HCT116 (cell line): ENCODE results near the gene TAS2R30. TPM values are rescaled to one million over a fixed set of nuclear protein-coding genes. Genes with fewer than 3 reads are reported as not detected.

Experiments
- ATAC-seq: fragments of 200-7000 bp; cut with Tn5 transposase; 2 replicates; pipeline ENCODE4 v1.9.1; 2020; ENCODE audit warnings: mild to moderate bottlenecking, moderate library complexity
- BruUV-seq: library from RNA; stranded (reverse); fragments of 400-500 nt; replicated peaks from 2 replicates; lab custom pipeline; 2021; lab: Mats Ljungman, UMichigan
- CTCF ChIA-PET: fragments of 300-600 bp; sonication (Branson Sonifier 250); formaldehyde crosslinking; loops from one replicate; lab custom pipeline; 2021; ENCODE audit warnings: antibody characterized with exemption; lab: Charles Lee
- POLR2A ChIA-PET: fragments of 300-600, 350-600 bp; sonication (Branson Sonifier 250); formaldehyde crosslinking; loops from one replicate; lab custom pipeline; 2021; ENCODE audit warnings: antibody characterized with exemption; lab: Charles Lee
- RAD21 ChIA-PET, 2 experiments: fragments of 300-600 bp; sonication (Branson Sonifier 250); formaldehyde crosslinking; loops; one replicate each; lab custom pipeline; 2023; ENCODE audit warnings: low total read pairs in 2 of 2; ENCODE audit not compliant: uncharacterized antibody in 2 of 2, unreplicated experiment in 2 of 2, low non-redundant PET in 1 of 2; lab: Charles Lee
- DNase-seq: peaks from one replicate; pipeline ENCODE4 v3.0.0-alpha.2; 2010; ENCODE audit warnings: low read depth, low spot score
- H2AFZ ChIP-seq: fragments of 200-600 bp; shearing (Covaris generic), sonication (generic); 2 replicates; pipeline ENCODE4 v1.6.1; 2017; ENCODE audit warnings: low read depth, mixed run types, mixed read lengths, antibody characterized with exemption, low read length; ENCODE audit not compliant: poor library complexity, severe bottlenecking
- H3K27ac ChIP-seq: 2 replicates; pipeline ENCODE4 v1.5.1; 2012; ENCODE audit warnings: low read depth, low read length
- H3K27me3 ChIP-seq: fragments of 200-600 bp; sonication (generic); 2 replicates; pipeline ENCODE4 v1.6.1; 2016; ENCODE audit warnings: mixed run types, low read length, mixed read lengths; ENCODE audit not compliant: insufficient read depth
- H3K36me3 ChIP-seq, 2 experiments: fragments of 200-500 bp in 1 of 2; fragments of 200-600 bp in 1 of 2; sonication (Bioruptor generic) in 1 of 2; sonication (generic) in 1 of 2; 2 replicates each; pipeline versions ENCODE4 v1.5.1 to v1.6.1; 2014 to 2016; ENCODE audit warnings: low read length in 2 of 2, inconsistent platforms in 1 of 2, mixed read lengths in 1 of 2, mixed run types in 1 of 2; ENCODE audit not compliant: insufficient read depth in 2 of 2, control insufficient read depth in 1 of 2
- H3K4me1 ChIP-seq, 2 experiments: fragments of 200-600 bp in 1 of 2; sonication (generic) in 1 of 2; 2 replicates each; pipeline versions ENCODE4 v1.5.1 to v1.6.1; 2012 to 2017; ENCODE audit warnings: low read length in 2 of 2, inconsistent platforms in 1 of 2, mild to moderate bottlenecking in 1 of 2, mixed read lengths in 1 of 2, mixed run types in 1 of 2, moderate library complexity in 1 of 2; ENCODE audit not compliant: insufficient read depth in 2 of 2, control insufficient read depth in 1 of 2
- H3K4me2 ChIP-seq: fragments of 200-600 bp; sonication (generic); 2 replicates; pipeline ENCODE4 v1.6.1; 2017; ENCODE audit warnings: mixed run types, low read length, mixed read lengths
- H3K4me3 ChIP-seq, 2 experiments: fragments of 200-600 bp in 1 of 2; sonication (generic) in 1 of 2; replicated peaks in 1 of 2; 2 replicates each; pipeline ENCODE4 v1.5.1; 2011 to 2016; ENCODE audit warnings: low read length in 2 of 2, control low read depth in 1 of 2, low read depth in 1 of 2, mild to moderate bottlenecking in 1 of 2, mixed read lengths in 1 of 2, mixed run types in 1 of 2
- H3K79me2 ChIP-seq: fragments of 200-600 bp; sonication (generic); 2 replicates; pipeline ENCODE4 v1.6.1; 2017; ENCODE audit warnings: mild to moderate bottlenecking, mixed run types, low read length, moderate library complexity, mixed read lengths; ENCODE audit not compliant: insufficient read depth
- H3K9ac ChIP-seq: fragments of 200-600 bp; sonication (generic); 2 replicates; pipeline ENCODE4 v1.6.1; 2016; ENCODE audit warnings: low read length, mixed read lengths
- H3K9me2 ChIP-seq: fragments of 200-600 bp; sonication (generic), shearing (Covaris generic); 2 replicates; pipeline ENCODE4 v1.6.1; 2017; ENCODE audit warnings: mixed run types, mild to moderate bottlenecking, moderate library complexity; ENCODE audit not compliant: insufficient read depth
- H3K9me3 ChIP-seq, 2 experiments: fragments of 200-500 bp in 1 of 2; fragments of 200-600 bp in 1 of 2; sonication (Bioruptor generic) in 1 of 2; sonication (generic) in 1 of 2; 2 replicates each; pipeline ENCODE4 v1.6.1; 2014 to 2017; ENCODE audit warnings: low read length in 2 of 2, mixed read lengths in 2 of 2, inconsistent platforms in 1 of 2, low read depth in 1 of 2, mild to moderate bottlenecking in 1 of 2, mixed run types in 1 of 2, moderate library complexity in 1 of 2; ENCODE audit not compliant: control insufficient read depth in 1 of 2, insufficient read depth in 1 of 2
- H4K20me1 ChIP-seq: fragments of 200-600 bp; sonication (generic), shearing (Covaris generic); 2 replicates; pipeline ENCODE4 v1.6.1; 2017; ENCODE audit warnings: mixed run types, mild to moderate bottlenecking, moderate library complexity; ENCODE audit not compliant: insufficient read depth
- CEBPB ChIP-seq: IDR thresholded peaks from 2 replicates; pipeline ENCODE4 v1.6.1; 2012; ENCODE audit warnings: low read depth
- ELF1 ChIP-seq: IDR thresholded peaks from 2 replicates; pipeline ENCODE4 v1.6.1; 2012; ENCODE audit warnings: low read depth, borderline replicate concordance
- EZH2 ChIP-seq: fragments of 200-600 bp; sonication (generic); IDR thresholded peaks from 2 replicates; pipeline ENCODE4 v1.6.1; 2017; ENCODE audit warnings: antibody characterized with exemption, mixed run types
- RAD21 ChIP-seq: IDR thresholded peaks from 2 replicates; pipeline ENCODE4 v1.6.1; 2012; ENCODE audit warnings: low read depth, mild to moderate bottlenecking
- SIN3A ChIP-seq: IDR thresholded peaks from 2 replicates; pipeline ENCODE4 v1.6.1; 2012; ENCODE audit warnings: low read depth
- SRF ChIP-seq: IDR thresholded peaks from 2 replicates; pipeline ENCODE4 v1.6.1; 2012; ENCODE audit warnings: low read depth
- YY1 ChIP-seq: IDR thresholded peaks from 2 replicates; pipeline ENCODE4 v1.6.1; 2011; ENCODE audit warnings: low read length, low read depth, moderate library complexity, mild to moderate bottlenecking; ENCODE audit not compliant: insufficient replicate concordance; ENCODE audit errors: extremely low read depth
- ZFX ChIP-seq: fragments of 450-650 bp; IDR thresholded peaks from 2 replicates; pipeline ENCODE4 v1.6.1; 2017
- intact Hi-C: fragments of 100-400 bp; cut with micrococcal nuclease; formaldehyde crosslinking; loops from 2 replicates; pipeline ENCODE4 v1.10.0; 2022
- total RNA-seq: library from RNA; stranded (reverse); gene quantifications from one replicate; pipeline ENCODE4 v1.2.1, GENCODE V29; 2021; ENCODE audit not compliant: unreplicated experiment
- TF ChIP-seq, protein P1 (sequence below): IDR thresholded peaks from 2 replicates; pipeline ENCODE4 v1.6.1; 2012; ENCODE audit warnings: low read depth

Gene TAS2R30
- total RNA-seq, 1 experiment from 2014 or later: 1.5 TPM

DNA sequence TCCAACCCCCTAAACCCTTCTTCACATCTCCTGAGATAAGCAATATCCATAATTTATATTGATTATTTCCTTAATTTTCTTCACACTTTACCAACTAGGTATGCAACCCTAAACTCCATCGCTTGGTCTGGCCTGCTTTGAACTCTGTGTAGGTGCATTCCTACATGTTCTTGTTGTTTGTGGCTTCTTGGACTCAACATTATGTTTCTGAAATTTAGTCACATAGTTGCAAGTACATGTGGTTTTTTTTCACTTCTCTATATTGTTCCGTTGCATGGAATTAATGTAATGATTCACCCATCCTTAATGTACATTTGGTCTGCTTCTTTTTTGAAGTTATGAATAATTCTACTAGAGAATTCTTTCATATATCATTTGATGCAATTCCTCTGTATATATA is 1.6 kb upstream of the TAS2R30 start:
- ATAC-seq (no peak), DNase-seq (no peak)
- H3K27me3 ChIP-seq: no peaks in the 10 kb centered on the region
- H3K36me3 ChIP-seq: no peaks in the 10 kb centered on the region
- intact Hi-C loops: no loop called here
- TF ChIP-seq CEBPB: no peak
- no peak for TF ChIP-seq RAD21
- TF ChIP-seq, protein P1, sequence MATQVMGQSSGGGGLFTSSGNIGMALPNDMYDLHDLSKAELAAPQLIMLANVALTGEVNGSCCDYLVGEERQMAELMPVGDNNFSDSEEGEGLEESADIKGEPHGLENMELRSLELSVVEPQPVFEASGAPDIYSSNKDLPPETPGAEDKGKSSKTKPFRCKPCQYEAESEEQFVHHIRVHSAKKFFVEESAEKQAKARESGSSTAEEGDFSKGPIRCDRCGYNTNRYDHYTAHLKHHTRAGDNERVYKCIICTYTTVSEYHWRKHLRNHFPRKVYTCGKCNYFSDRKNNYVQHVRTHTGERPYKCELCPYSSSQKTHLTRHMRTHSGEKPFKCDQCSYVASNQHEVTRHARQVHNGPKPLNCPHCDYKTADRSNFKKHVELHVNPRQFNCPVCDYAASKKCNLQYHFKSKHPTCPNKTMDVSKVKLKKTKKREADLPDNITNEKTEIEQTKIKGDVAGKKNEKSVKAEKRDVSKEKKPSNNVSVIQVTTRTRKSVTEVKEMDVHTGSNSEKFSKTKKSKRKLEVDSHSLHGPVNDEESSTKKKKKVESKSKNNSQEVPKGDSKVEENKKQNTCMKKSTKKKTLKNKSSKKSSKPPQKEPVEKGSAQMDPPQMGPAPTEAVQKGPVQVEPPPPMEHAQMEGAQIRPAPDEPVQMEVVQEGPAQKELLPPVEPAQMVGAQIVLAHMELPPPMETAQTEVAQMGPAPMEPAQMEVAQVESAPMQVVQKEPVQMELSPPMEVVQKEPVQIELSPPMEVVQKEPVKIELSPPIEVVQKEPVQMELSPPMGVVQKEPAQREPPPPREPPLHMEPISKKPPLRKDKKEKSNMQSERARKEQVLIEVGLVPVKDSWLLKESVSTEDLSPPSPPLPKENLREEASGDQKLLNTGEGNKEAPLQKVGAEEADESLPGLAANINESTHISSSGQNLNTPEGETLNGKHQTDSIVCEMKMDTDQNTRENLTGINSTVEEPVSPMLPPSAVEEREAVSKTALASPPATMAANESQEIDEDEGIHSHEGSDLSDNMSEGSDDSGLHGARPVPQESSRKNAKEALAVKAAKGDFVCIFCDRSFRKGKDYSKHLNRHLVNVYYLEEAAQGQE: no peak
- no peak for TF ChIP-seq ZFX
- no peak for TF ChIP-seq SRF
- no peak for TF ChIP-seq SIN3A
- no peak for TF ChIP-seq ELF1
- no peak for TF ChIP-seq EZH2
- no peak for TF ChIP-seq YY1
- no TSS peak for BruUV-seq
- no peak overlapping the region for H2AFZ ChIP-seq
- no peak overlapping the region for H3K27ac ChIP-seq
- peaks cover 8% of the 10 kb centered on the region; the same call in 1 of the 2 replicates for H4K20me1 ChIP-seq
- no peaks in the 10 kb centered on the region for H3K4me1 ChIP-seq
- POLR2A ChIA-PET: no interaction called here
- H3K4me3 ChIP-seq: no peak overlapping the region
- H3K9me3 ChIP-seq: no peaks in the 10 kb centered on the region
- RAD21 ChIA-PET: no interaction called here
- no peak overlapping the region for H3K4me2 ChIP-seq
- H3K79me2 ChIP-seq: peaks cover 96% of the 10 kb centered on the region
- no peak overlapping the region for H3K9ac ChIP-seq
- CTCF ChIA-PET: no interaction called here
- H3K9me2 ChIP-seq: no peaks in the 10 kb centered on the region
